HG03064 (cell line): ENCODE data around the gene ZMIZ2.

ENCODE experiments used
- ATAC-seq: cut with Tn5 transposase; IDR thresholded peaks from one replicate; pipeline ENCODE4 v1.9.1; 2021; ENCODE audit warnings: low read depth; ENCODE audit not compliant: unreplicated experiment

The ZMIZ2 gene

DNA sequence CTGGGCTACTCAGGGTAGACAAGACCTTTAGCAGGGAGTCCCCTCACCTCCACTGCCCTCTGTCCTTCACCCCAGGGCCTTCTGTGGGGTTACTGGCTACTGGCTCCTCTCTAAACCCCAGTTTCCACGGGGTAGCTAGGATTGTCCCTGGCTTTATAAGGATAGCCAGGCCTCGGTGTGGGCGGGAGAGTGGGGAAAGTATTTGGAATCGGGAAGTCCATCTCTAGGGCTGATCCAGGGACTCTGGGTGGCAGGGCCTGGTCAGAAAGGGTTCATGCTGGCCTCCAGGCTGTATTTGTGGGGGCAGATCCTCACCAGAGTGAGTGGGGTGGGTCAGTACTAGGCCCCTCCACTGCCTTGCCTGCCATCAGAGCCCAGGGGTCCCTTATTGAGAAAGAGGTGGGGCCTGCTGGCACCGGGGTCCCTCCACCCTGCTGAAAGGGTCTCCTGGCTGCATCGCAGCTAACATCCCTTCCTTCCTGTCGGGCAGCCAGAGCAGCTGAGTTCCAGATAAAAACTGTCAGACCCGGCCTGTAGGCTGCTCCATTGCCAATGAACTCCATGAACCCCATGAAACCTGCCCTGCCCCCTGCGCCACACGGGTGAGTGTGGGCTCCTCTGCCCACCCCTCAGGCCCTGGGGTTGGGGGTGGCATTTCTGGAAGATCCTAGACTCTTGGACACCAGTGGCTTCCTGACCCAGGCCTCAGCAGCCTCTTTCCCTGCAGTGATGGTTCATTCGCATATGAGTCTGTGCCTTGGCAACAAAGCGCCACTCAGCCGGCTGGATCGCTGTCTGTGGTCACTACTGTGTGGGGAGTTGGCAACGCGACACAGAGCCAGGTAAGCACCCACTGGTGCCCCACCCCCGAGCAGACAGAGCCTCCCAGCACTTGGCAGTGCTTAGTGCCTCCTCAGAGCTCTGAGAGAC lies 7.3 kb downstream of the ZMIZ2 start:
- no peak for ATAC-seq

DNA sequence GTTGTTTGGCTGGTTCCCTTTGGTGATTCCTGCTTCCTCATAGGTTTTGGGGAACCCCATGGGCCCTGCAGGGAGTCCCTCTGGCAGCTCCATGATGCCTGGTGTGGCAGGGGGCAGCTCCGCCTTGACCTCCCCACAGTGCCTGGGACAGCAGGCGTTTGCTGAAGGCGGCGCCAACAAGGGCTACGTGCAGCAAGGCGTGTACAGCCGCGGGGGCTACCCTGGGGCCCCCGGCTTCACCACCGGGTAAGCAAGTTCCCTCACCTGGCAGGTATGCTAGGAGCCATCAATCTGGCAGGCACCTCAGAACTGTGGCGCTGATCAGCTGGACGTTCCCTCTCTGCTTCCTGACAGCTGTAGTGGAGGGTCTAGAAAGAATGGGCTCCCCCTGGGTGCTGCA lies 8.3 kb downstream of the ZMIZ2 start:
- ATAC-seq = no peak

DNA sequence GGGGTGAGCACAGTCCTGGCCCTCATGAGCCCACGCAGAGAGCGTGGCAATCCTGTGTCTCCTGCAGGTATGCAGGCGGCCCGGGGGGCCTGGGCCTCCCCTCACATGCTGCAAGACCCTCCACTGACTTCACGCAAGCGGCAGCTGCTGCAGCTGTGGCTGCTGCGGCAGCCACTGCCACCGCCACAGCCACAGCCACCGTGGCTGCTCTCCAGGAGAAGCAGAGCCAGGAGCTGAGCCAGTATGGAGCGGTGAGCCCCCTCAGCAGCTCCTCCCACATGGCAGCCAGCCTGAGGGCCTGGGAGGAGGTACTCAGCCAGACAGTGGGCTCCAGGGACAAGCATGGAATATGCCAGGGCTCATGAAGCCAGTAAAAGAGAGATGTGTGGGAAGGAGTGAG lies 8.7 kb downstream of the ZMIZ2 start:
- no peak for ATAC-seq

DNA sequence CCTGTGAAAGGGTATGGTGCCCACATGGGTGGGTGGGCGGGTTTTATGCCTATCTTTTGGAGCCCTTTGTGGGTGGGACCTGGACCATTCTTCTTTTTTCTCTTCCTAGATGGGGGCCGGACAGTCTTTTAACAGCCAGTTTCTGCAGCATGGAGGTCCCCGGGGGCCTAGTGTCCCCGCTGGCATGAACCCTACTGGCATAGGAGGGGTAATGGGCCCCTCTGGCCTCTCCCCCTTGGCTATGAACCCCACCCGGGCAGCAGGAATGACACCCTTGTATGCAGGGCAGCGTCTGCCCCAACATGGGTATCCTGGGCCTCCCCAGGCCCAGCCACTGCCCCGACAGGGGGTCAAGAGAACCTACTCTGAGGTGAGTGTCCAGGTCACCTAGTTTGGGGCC lies 9.1 kb downstream of the ZMIZ2 start:
- ATAC-seq = no peak

DNA sequence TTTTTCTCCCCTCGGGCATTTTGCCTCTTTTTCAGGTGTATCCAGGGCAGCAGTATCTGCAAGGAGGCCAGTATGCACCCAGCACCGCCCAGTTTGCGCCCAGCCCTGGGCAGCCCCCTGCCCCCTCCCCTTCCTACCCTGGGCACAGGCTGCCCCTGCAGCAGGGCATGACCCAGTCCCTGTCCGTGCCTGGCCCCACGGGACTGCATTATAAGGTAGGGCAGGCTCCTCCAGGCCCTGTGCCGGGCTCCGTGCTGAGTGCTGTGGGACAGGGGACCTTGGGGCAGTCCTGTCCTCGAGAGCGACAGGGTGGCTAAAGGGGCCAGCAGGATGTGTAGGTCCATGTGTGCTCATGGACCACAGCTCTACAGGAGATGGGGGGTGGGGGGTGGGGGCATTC lies 10.6 kb downstream of the ZMIZ2 start:
- ATAC-seq = no peak

DNA sequence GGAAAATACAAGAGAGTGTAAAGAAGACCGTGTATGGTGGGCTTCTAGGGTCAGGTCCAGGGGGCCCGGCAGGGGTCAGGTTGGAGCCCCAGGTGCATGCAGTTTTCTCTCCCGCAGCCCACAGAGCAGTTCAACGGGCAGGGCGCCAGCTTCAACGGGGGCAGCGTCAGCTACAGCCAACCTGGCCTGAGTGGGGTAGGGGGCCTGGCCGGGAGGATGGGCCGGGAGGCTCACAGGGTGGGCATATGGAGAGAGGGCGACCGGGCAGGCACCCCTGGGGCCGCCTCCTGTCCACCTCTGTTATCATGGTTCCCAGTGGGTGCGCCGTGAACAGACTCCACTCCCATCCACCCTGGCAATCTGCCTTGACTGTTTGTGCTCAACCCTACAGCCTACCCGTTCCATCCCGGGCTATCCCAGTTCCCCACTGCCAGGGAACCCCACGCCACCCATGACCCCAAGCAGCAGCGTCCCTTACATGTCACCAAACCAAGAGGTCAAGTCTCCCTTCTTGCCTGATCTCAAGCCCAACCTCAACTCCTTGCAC lies 11.5 kb downstream of the ZMIZ2 start:
- ATAC-seq = no peak

DNA sequence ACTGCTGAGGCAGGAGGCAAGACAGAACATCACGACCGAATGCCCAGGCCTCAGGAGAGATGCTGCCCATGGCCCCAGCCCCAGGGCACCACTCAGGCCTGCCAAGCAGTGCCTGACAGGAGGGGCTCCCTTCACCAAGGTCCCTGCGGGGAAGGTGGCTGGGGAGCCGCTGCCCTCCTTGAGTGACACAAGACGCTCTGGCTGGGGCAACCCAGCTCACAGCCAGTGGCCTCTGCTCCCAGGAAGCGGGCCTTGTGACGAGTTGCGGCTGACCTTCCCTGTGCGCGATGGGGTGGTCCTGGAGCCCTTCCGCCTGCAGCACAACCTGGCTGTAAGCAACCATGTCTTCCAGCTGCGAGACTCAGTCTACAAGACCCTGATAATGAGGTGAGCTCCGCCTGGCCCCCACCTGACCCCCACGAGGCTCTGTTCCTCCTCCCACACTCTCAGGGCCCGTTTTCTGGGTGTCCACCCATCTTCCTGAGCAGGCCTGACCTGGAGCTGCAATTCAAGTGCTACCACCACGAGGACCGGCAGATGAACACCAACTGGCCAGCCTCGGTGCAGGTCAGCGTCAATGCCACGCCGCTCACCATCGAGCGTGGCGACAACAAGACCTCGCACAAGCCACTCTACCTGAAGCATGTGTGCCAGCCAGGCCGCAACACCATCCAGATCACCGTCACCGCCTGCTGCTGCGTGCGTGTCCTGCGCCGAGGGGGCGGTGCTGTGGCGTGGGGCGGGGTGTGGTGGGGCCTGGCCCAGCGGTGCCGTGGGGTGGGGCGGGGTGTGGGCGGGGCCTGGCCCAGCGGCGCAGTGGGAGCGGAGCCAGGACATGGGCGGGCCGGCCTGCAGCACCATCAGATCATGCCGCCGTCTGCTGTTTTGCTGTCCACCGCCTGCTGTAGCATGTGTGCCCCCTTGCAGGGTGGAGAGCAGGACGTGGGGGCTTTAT lies 12.8 kb downstream of the ZMIZ2 start:
- no peak for ATAC-seq

DNA sequence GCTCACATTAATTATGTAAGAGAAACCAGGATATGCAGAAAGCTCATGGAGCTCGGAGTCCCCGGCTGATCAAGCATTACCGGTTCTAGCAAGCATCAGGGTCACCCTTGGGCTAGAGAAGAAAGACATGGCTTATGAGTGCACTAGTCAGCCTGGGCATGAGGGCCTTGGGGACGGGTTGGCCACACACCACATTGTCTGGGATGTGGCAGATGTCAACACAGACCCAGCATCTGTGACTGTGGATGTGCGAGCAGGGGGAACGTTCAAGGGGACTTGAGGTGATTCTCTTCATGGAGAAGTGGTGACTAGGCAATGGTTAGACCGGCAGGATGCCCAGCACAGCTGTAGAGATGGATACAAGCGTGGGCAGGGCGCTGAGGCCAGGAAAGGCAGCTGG lies 13.7 kb downstream of the ZMIZ2 start:
- ATAC-seq = no peak

DNA sequence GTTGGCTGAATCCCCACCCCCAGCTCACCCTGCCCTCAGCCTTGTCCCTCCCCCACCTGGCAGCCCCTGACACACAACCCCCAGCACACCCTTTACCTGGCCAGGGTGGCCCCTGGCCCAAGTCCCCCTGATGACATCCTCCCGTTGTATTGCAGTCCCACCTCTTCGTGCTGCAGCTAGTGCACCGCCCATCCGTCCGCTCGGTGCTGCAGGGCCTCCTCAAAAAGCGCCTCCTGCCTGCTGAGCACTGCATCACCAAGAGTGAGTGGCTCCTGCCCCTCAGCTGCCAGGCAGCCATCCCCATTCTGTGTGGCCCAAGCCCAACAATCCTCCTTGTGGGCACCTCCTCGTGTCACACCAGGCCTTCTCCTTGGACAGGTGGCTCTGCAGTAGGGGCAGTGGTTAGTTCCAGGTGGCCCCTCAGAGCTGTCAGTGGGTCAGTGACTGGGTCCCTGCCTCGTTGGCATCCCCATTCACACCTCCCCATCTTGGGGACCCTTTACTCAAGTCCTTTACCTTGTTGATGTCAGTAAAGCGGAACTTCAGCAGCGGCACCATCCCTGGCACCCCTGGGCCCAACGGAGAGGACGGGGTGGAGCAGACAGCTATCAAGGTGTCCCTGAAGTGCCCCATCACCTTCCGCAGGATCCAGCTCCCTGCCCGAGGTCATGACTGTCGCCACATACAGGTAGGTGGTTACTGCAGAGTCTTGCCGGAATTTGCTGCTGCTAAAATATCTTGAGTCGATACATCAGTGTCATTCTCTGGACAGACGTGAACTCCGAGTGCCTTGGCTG lies 14.3 kb downstream of the ZMIZ2 start:
- no peak for ATAC-seq

DNA sequence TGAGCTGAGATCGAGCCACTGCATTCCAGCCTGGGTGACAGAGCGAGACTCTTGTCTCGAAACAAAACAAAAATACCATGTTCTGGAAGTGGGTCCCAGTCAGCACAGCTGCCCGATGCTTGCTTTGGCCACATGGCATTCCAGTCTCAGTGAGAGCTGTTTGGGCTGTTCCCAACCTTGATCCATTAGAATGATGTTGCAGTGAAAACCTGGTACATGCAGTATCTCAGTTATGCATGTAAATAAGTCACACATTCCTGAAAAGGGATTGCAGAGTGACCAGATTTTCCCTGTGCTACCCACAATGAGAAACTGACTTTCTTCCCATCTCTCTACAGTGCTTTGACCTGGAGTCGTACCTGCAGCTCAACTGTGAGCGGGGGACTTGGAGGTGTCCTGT lies 15.4 kb downstream of the ZMIZ2 start:
- no peak for ATAC-seq

DNA sequence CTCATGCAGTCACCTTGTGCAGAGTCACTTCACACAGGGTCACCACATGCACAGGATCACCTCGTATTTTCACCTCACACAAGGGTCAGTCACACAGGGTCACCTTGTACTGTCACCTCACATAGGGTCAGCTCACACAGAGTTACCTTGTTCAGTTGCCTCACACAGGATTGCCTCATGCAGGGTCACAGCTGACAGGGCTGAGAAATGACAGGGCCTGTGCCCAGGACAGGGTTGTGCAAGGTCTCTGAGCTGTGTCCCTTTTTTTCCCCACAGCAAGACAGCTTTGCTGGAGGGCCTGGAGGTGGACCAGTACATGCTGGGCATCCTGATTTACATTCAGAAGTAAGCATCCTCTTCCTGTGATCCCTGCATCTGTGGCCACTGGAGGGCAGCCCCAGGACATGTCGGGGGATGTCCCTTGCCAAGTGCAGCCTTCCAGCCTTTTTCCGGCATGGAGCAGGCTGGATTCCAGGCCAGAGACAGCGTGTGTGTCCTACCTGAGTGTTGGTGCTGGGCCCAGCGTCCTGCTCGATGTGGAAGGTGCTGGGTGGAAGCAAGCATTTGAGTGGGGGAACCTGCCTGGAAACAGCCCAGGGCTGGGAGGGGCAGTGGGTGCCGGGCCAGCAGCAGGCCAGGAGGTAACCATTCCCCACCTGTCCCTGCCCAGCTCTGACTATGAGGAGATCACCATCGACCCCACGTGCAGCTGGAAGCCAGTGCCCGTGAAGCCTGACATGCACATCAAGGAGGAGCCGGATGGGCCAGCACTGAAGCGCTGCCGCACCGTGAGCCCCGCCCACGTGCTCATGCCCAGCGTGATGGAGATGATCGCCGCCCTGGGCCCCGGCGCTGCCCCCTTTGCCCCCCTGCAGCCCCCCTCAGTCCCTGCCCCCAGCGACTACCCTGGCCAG lies 16.3 kb downstream of the ZMIZ2 start:
- no peak for ATAC-seq

DNA sequence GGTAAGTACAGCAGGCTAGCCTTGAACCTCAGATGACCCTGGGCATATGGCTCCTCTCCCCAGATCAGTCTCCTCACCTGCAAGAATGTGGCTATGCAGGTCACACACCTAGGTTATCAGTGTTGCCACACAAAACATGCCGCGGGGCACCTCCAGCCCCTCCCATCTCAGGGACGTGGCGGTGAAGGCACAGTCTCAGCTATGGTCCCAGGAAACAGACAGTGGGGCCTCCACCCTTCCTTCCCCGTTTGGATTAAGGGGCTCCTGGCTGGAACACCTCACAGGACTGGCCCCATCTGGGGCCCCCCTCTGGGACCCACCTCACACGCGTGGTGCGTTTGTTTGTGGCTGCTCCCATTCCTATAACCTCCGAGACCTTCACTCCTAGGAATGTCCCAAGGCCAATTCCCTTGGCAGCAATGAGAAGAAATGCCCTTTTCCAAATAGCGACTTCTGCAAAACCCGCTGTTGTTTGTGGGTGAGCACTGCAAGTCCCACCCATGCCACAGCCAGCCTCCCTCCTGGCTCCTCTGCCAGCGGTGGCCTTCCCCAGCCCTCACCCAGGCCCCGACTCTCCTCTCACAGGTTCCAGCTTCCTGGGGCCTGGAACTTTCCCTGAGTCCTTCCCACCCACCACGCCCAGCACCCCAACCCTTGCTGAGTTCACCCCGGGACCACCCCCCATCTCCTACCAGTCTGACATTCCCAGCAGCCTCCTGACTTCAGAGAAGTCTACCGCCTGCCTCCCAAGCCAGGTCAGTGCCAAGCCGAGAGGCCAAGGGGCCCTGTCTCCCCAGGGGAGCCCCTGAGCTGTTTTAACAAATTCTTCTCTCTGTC lies 17.1 kb downstream of the ZMIZ2 start:
- no peak for ATAC-seq

DNA sequence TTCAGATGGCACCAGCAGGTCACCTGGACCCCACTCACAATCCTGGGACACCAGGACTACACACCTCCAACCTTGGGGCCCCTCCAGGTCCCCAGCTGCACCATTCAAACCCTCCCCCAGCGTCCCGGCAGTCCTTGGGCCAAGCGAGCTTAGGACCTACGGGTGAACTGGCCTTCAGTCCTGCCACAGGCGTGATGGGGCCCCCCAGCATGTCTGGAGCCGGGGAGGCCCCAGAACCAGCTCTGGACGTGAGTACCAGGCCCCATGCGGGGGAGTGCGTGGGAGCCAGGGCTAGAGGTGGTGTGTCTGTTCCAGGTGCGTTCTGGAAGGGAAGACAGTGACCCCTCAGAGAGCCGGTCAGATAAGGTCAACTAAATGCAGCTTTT lies 17.8 kb downstream of the ZMIZ2 start:
- no peak for ATAC-seq

DNA sequence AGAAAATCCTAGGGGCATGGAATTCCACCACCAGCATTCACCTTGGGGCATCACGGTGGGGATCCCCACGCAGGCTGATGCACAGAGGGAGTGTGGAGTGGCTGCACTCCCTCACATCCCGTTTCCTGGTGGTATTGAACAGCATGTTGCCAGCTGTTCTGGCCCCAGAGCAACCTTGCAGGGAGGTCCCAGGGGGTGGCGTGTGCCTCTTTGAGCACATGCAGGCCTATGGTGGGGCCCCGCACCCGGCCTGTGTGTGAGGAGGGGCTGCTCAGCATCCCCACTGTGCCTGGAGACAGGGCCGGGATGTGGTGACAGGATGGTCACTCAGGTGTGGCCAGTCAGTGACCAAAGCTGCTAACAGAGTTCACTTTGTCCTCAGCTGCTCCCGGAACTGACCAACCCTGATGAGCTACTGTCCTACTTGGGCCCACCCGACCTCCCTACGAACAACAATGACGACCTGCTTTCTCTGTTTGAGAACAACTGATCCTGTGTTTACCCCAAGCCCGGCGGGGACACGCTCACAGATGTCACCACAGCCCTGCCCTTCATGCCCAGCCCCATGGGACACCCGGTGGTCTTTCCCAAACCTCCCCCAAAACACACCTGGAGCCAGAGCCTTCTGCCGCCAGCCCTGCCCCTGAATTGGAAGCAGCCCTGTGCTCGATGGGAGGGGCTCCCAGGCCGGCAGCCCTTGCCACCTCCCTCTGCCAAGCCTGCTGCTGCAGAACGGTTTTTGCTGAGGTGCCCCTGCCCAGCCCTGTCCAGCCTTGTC lies 18.7 kb downstream of the ZMIZ2 start:
- ATAC-seq = no peak

DNA sequence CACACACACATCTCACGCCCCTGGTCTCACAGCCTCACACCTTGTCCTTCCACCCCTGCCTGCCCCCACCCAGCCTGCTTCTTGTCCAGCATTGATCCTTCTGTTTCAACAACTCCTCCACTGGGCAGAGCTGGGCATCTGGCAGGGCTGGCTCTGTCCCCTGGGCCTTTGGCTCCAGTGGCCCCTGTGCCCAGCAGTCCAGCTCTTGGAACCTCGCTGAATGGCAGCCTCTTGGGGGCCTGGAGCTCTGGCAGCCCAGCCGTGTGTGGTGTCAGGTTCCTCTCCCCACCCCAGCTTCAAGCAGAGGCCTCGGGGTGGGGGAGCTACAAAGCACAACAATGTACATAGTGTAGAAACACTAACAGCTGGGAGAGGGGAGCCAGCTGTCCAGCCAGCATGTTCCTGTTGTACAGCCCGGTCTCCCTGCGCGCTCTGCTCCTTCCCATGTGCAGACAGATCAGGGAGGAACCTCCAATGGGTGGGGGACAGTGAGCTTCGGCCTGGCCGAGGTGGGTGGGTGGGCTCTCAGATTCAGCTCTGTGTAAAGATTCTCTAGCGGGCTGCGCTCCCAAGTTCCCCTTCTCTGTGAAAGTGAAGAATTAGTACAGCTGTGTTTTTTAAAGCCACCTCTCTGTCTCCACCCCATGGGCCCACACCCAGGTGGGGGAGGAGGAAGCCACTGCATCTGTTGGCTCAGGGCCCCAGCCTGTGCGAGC lies 19.4 kb downstream of the ZMIZ2 start:
- no peak for ATAC-seq

DNA sequence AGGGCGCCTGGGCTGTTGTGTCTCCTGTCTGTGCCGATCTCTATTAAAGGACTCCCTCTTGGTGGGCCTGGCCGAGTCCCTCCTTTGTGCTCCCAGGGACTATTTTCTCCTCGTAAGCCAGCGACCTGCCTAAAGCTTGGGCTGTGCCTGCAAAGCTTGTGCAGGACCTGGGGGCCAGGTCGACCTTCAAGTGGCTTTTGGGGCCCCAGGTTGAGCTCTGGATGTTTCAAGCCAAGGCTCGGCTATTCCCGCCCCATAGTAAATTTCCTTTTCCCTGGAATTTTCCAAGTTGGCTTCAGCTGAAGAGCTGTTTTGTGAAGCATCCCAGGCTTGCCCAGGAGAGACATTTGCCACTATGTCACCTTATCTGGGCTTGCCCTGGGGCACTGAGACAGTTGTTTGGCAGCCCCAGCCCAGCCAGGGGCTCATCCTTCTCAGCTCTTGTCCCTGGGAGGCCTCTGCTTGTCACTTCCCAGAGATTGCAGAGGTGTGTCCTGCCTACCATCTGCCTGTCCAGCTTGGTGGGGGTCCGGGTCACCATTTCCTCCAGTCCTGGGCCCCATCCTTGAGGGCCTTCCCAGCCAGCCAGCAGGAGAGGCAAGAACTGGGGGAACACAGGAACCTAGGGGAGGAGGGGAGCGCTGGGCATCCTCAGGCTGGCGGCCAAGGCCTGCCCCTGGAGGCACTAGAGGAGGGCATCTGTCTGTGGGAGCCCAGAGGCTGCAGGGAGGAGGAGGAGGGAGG lies 20.2 kb downstream of the ZMIZ2 start:
- no peak for ATAC-seq
